Ectodermal cell (in vitro differentiated cells): ENCODE data around the gene SCAMP4.
A peak's percentile ranks its signal among the peaks of the same experiment; 100 is the strongest.

ENCODE experiments used
- H3K27ac ChIP-seq: 2 replicates; pipeline ENCODE4 v1.7.0; 2013; ENCODE audit warnings: mild to moderate bottlenecking, low read depth, low read length; ENCODE audit not compliant: insufficient read depth, poor library complexity, severe bottlenecking
- H3K27me3 ChIP-seq: 2 replicates; pipeline ENCODE4 v1.7.0; 2013; ENCODE audit warnings: mild to moderate bottlenecking, low read length; ENCODE audit not compliant: insufficient read depth, control insufficient read depth, poor library complexity, severe bottlenecking
- H3K36me3 ChIP-seq: one replicate; pipeline ENCODE4 v1.7.0; 2013; ENCODE audit warnings: low read length; ENCODE audit not compliant: control insufficient read depth, insufficient read depth
- H3K4me1 ChIP-seq: one replicate; pipeline ENCODE4 v1.7.0; 2013; ENCODE audit warnings: low read length; ENCODE audit not compliant: control insufficient read depth, insufficient read depth
- H3K4me3 ChIP-seq: 2 replicates; pipeline ENCODE4 v1.7.0; 2013; ENCODE audit warnings: low read depth, low read length, control low read depth; ENCODE audit not compliant: insufficient read depth
- H3K9me3 ChIP-seq: 2 replicates; pipeline ENCODE4 v1.7.0; 2013; ENCODE audit warnings: mild to moderate bottlenecking, low read length, moderate library complexity; ENCODE audit not compliant: control insufficient read depth
- WGBS, 2 experiments: methylation state at CpG; one replicate each; pipeline ENCODE4 v1.1.7; 2013; ENCODE audit warnings: missing lambda C conversion rate in 2 of 2; 5-methylcytosine and 5-hydroxymethylcytosine counted together

SCAMP4 gene

GRCh38 chr19:1956122-1956494 is 50.9 kb downstream of the SCAMP4 start:
- Histone ChIP-seq H3K9me3 (no peaks in the 10 kb centered on the region), H3K36me3 (peaks cover 3% of the 10 kb centered on the region), H3K27me3 (no peaks in the 10 kb centered on the region), H3K27ac (peak overlapping the region; percentile 26), H3K4me3 (no peak overlapping the region), H3K4me1 (peaks cover 23% of the 10 kb centered on the region)
- 90 to 91% methylated on average over 12 of the region's 12 CpGs for whole genome bisulfite sequencing, 2 experiments

GRCh38 chr19:1956868-1957492 is 51.8 kb downstream of the SCAMP4 start:
- H3K36me3 ChIP-seq, result peaks cover under 1% of the 10 kb centered on the region
- no peak overlapping the region for H3K27ac ChIP-seq
- no peaks in the 10 kb centered on the region for H3K27me3 ChIP-seq
- peaks cover 23% of the 10 kb centered on the region for H3K4me1 ChIP-seq
- no peak overlapping the region for H3K4me3 ChIP-seq
- 84 to 85% methylated on average over 28 of the region's 28 CpGs for WGBS, 2 experiments
- no peaks in the 10 kb centered on the region for H3K9me3 ChIP-seq

- no peaks in the 10 kb centered on the region for H3K27me3 ChIP-seq
- WGBS, 2 experiments, result 95 to 96% methylated on average over 40 of the region's 40 CpGs
- no peaks in the 10 kb centered on the region for H3K9me3 ChIP-seq
- H3K4me1 ChIP-seq, result peaks cover 23% of the 10 kb centered on the region
- no peak overlapping the region for H3K27ac ChIP-seq
- no peak overlapping the region for H3K4me3 ChIP-seq
- no peaks in the 10 kb centered on the region for H3K36me3 ChIP-seq
Observed at GRCh38 chr19:1957562-1958248, 52.5 kb downstream of the SCAMP4 start.

- peaks cover 18% of the 10 kb centered on the region for H3K4me1 ChIP-seq
- H3K4me3 ChIP-seq, result no peak overlapping the region
- no peaks in the 10 kb centered on the region for H3K27me3 ChIP-seq
- no peaks in the 10 kb centered on the region for H3K9me3 ChIP-seq
- 95% methylated on average over 32 of the region's 32 CpGs for WGBS, 2 experiments
- no peak overlapping the region for H3K27ac ChIP-seq
- no peaks in the 10 kb centered on the region for H3K36me3 ChIP-seq
Observed at GRCh38 chr19:1959928-1960589, 54.9 kb downstream of the SCAMP4 start.

- WGBS, 2 experiments, result 94 to 95% methylated on average over 42 of the region's 42 CpGs
- H3K4me3 ChIP-seq, result no peak overlapping the region
- H3K27me3 ChIP-seq, result no peaks in the 10 kb centered on the region
- H3K4me1 ChIP-seq, result peaks cover 7% of the 10 kb centered on the region
- no peaks in the 10 kb centered on the region for H3K9me3 ChIP-seq
- H3K27ac ChIP-seq, result no peak overlapping the region
- no peaks in the 10 kb centered on the region for H3K36me3 ChIP-seq
Observed at GRCh38 chr19:1961000-1961883, 56.0 kb downstream of the SCAMP4 start.

GRCh38 chr19:1962674-1963073 is 57.5 kb downstream of the SCAMP4 start:
- H3K9me3 ChIP-seq, result no peaks in the 10 kb centered on the region
- no peaks in the 10 kb centered on the region for H3K27me3 ChIP-seq
- 96 to 97% methylated on average over 23 of the region's 23 CpGs for WGBS, 2 experiments
- H3K4me1 ChIP-seq, result no peaks in the 10 kb centered on the region
- H3K4me3 ChIP-seq, result no peak overlapping the region
- no peak overlapping the region for H3K27ac ChIP-seq
- H3K36me3 ChIP-seq, result no peaks in the 10 kb centered on the region

DNA sequence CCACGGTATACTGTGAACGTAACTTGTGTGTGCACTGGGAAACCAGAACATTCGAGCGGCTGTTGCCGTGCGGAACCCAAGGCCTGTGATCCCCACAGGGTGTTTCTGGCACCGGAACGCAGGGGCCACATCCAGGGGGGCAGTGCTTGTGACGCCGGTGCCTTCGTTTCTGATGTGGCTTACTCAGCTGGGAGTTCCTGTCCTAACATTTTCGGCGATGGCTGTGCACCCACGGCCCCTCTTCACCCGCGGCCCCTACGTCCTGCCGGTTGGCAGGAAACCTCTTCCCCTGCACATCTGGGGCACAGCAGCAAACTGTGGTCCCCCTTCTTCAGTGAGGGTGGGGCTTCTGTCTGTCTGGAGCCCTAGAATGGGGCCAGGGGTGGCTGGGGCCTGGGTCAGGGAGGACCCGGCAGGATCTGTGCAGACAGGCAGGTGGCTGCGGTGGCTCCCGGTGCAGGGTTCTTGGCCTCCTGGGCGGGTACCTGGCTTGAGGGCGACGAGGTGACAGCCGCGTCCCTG is 61.9 kb downstream of the SCAMP4 start:
- 95 to 96% methylated on average over 26 of the region's 26 CpGs for WGBS, 2 experiments
- Histone ChIP-seq H3K27ac (no peak overlapping the region), H3K4me1 (no peaks in the 10 kb centered on the region), H3K36me3 (peaks cover 3% of the 10 kb centered on the region), H3K4me3 (no peak overlapping the region), H3K27me3 (no peaks in the 10 kb centered on the region), H3K9me3 (no peaks in the 10 kb centered on the region)

- Histone ChIP-seq H3K4me1 (no peaks in the 10 kb centered on the region), H3K9me3 (no peaks in the 10 kb centered on the region), H3K27me3 (no peaks in the 10 kb centered on the region), H3K27ac (no peak overlapping the region), H3K36me3 (peaks cover 3% of the 10 kb centered on the region), H3K4me3 (no peak overlapping the region)
- WGBS, 2 experiments, result 92 to 93% methylated on average over 34 of the region's 34 CpGs
Observed at GRCh38 chr19:1968279-1969175, 63.3 kb downstream of the SCAMP4 start.
